Measurements from ENCODE around the gene CAPN12. TPM values are rescaled to one million over a fixed set of nuclear protein-coding genes. Genes with fewer than 3 reads are reported as not detected.
A peak's percentile ranks its signal among the peaks of the same experiment; 100 is the strongest.

The CAPN12 gene
- total RNA-seq, 2 donors from 2014 or later: 6.8 to 9.0 TPM

DNA sequence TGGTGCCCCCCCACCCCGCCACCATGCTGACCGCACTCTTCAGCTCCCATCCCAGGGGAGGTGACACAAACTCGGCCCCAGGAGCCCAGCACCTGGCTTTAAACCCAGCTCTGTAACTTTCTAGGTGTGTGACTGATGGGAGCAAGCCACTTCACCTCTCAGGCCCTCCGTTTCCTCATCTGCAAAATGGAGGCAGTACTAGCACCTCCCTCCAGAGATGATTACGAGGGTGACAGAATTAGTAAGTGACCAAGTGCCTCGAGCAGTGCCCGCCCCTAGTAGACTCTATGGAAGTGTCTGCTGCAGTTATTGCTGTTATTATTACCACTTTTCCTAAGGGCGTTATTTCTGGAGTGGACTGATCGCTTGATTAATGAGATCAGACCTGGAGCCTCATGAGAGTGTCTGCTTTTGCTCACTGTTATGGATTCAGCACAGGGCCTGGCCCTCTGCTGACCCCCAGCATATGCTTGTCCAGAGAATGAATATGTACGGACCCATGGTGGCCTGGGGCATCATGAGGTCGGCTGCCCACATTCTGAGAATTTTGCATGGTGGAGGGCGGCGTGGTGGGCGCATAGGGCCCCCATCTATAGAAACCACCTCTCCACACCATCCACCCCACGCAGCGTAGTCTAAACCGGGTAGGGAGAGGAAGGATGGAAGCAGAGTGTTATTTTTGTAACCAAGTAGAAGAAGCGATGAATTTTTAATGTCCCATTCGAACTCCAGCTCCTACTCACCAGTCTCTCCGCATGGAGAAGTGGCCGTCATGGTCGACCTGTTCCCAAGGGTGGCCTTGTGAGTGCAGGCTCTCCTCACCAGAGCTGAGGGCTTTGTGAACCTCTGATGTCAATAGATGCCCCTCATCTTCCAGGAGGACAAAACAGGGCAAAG is 48.2 kb downstream of the CAPN12 start:
- ATAC-seq (no peak), DNase-seq (no peak)
- H3K9me3 ChIP-seq (ENCODE audit: control insufficient read depth, low read length, poor library complexity, severe bottlenecking): no peaks in the 10 kb centered on the region
- Mint-ChIP-seq H3K4me1 (peaks cover 60% of the 10 kb centered on the region), H3K27me3 (no peaks in the 10 kb centered on the region), H3K36me3 (ENCODE audit: low read depth) (no peaks in the 10 kb centered on the region), H3K4me3 (peak overlapping the region; percentile 31), H3K27ac (peak overlapping the region; percentile 79)

DNA sequence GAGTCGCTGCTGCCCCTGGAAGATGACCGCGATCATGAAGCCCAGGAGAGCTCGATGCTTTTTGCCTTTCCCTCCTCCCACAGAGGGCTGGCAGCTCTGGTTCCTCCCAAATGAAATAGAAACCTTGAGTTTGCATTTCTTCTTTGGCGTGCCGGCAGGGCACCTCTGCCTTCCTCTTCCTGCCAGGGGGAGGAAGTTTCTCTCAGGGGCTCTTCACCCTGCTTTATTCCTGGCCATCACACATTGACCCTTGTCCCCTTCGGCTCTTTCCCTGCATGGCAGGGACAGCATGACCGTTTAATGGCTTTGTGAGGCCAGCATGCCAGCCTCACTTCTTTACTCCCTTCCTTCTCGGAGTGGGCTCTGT is 49.0 kb downstream of the CAPN12 start:
- Mint-ChIP-seq H3K36me3 (ENCODE audit: low read depth) (no peaks in the 10 kb centered on the region), H3K27ac (peak overlapping the region; percentile 87), H3K4me3 (peak overlapping the region; percentile 82), H3K27me3 (no peaks in the 10 kb centered on the region), H3K4me1 (peaks cover 60% of the 10 kb centered on the region)
- H3K9me3 ChIP-seq (ENCODE audit: control insufficient read depth, low read length, poor library complexity, severe bottlenecking): no peaks in the 10 kb centered on the region
- ATAC-seq (no peak), DNase-seq (no peak)

DNA sequence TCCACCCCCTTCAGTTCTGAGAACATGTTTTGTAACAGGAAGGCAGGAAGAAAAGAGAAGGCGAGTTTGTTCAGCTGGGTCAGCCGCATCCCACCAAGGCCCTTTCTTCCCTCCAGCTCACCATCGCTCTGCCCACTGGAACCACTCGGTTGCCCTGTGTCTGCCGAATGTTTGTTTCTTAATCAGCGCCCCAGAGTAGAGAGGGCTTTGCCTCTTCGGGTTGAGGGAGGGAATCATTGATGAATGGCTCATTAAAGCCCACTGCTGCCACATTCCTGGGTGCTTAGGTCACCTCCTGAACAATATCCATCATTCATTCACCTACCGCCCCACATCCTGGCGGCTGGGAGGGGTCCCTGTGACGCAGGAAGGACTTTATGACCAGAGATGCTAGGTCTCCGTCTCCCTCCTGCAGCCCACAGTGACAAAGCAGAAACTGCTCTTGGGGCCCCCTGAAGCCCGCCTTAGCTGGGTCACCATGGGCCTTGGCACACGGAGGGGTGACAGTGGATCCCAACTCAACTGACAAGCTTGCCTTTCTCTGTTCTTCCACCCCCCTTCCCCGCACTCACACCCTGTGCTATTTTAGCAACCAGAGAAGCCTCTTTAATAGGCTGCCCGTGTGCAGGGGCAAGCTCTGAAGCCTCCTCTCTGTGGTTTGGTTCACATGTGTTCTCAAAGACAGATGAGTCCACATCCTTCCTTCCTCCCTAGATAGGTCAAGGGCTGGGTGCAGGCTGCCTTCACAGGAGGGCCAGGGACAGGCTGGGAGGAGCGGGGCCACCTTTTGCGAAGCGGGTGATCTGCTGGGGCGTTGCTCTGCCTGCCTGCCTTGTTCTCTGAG is 50.7 kb downstream of the CAPN12 start:
- DNase-seq (peak in 2 of 3 donors; percentile 33 to 40), ATAC-seq (peak; percentile 90)
- Mint-ChIP-seq H3K36me3 (ENCODE audit: low read depth) (no peaks in the 10 kb centered on the region), H3K4me3 (peak overlapping the region; percentile 82), H3K27ac (peak overlapping the region; percentile 87), H3K4me1 (peaks cover 64% of the 10 kb centered on the region), H3K27me3 (no peaks in the 10 kb centered on the region)
- no peaks in the 10 kb centered on the region for H3K9me3 ChIP-seq (ENCODE audit: control insufficient read depth, low read length, poor library complexity, severe bottlenecking)

DNA sequence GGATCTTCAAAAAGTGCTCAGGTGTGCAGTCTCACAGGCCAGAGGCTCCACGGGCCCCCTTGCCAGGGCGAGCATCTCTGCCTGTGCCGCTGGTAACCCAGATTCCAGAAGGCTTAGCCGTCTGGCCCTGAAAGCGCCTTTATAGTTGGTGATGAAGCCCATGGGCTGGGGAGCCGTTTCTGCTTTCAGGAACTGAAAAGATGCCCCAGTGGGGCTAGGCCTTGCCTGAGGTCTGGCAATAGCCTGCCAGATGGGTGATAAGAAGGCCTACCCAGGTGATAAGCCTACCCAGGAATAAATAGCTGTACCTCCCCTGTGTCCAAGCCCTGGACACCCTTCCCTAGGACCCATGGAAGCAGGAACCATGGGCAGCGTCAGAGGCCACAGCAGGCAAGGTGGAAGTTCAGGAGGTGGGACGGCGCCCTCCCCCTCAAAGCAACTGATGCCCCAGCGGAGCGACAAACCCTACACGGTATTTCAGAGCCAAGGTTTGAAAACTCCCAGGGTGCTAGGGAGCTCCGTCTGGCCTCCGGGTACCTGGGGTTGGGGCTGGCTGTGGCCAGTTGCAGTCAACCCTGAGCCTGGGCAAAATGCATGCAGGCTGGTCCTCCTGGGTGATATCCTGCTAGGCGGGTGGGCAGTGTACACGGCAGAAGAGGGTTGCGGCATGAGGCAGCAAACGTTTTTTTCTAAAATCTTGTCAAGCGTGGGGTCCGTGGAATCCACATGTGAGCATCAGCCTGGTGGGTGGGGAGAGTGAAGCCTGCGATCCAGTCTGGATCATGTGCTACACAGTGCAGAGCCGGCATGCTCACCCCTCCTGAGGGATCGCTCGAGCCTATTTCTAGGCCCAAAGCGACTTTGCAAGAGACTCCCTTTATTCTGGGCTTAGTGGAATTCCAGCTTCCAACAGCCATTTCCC is 51.6 kb downstream of the CAPN12 start:
- no peaks in the 10 kb centered on the region for H3K36me3 Mint-ChIP-seq (ENCODE audit: low read depth)
- H3K27me3 Mint-ChIP-seq: no peaks in the 10 kb centered on the region
- peak overlapping the region; percentile 82 for H3K4me3 Mint-ChIP-seq
- no peaks in the 10 kb centered on the region for H3K9me3 ChIP-seq (ENCODE audit: control insufficient read depth, low read length, poor library complexity, severe bottlenecking)
- no peak for DNase-seq
- peaks cover 60% of the 10 kb centered on the region for H3K4me1 Mint-ChIP-seq
- ATAC-seq: no peak
- peak overlapping the region; percentile 87 for H3K27ac Mint-ChIP-seq

DNA sequence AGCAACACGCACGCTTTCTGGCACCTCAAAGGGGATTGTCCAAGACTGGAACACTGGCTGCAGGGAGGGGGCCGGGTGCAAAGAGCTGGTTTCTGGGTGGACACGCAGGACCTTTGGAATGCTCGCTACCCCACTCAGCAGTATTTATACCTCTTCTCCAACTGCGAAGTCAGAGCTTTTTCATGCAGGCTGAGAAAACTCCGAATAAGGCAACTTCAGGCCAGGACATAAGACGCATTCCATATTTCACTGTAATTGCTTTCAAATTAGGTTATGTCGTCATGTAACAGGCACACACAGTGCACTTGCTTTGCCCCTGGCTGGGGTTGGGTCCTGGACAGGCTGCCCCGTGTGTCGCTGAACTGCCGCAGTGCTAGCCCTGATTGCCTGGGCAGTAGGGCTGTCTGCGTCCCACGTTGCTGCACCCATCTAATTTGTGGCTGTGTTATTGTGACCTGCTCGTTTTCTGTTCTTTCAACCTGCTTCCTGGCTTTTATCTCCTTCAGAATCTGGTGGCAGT is 52.3 kb downstream of the CAPN12 start:
- H3K4me1 Mint-ChIP-seq: peaks cover 66% of the 10 kb centered on the region
- peak overlapping the region; percentile 63 for H3K4me3 Mint-ChIP-seq
- ATAC-seq (no peak), DNase-seq (no peak)
- H3K27ac Mint-ChIP-seq: peak overlapping the region; percentile 87
- no peaks in the 10 kb centered on the region for H3K9me3 ChIP-seq (ENCODE audit: control insufficient read depth, low read length, poor library complexity, severe bottlenecking)
- H3K27me3 Mint-ChIP-seq: no peaks in the 10 kb centered on the region
- no peaks in the 10 kb centered on the region for H3K36me3 Mint-ChIP-seq (ENCODE audit: low read depth)

DNA sequence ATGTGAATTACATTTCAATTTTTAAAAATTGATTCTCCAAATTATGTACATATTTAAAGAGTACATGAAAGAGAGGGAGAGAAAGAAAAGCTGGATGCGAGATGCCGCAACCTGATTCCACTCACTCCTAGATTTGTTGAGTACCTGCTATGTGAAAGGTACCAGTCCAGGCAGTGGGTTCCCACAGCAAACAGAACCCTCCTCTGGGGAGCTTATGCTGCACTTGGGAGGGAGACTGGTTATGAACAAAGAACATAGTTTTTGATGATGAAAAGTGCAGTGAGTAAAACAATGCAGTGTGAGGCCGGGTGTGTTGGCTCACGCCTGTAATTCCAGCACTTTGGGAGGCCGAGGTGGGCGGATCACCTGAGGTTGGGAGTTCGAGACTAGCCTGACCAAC is 53.4 kb downstream of the CAPN12 start:
- Mint-ChIP-seq H3K4me1 (peaks cover 67% of the 10 kb centered on the region), H3K4me3 (no peak overlapping the region), H3K27ac (peak overlapping the region; percentile 87), H3K36me3 (ENCODE audit: low read depth) (no peaks in the 10 kb centered on the region), H3K27me3 (no peaks in the 10 kb centered on the region)
- no peaks in the 10 kb centered on the region for H3K9me3 ChIP-seq (ENCODE audit: control insufficient read depth, low read length, poor library complexity, severe bottlenecking)
- no peak for DNase-seq
- no peak for ATAC-seq

DNA sequence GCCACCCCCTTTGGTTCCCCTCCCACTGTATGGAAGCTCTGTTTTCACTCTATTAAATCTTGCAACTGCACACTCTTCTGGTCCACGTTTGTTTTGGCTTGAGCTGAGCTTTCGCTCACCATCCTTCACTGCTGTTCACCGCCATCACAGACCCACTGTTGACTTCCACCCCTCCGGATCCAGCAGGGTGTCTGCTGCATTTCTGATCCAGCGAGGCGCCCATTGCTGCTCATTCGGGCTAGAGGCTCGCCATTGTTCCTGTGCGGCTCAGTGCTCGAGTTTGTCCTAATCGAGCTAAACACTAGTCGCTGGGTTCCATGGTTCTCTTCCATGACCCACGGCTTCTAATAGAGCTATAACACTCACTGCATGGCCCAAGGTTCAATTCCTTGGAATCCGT is 54.1 kb downstream of the CAPN12 start:
- H3K27ac Mint-ChIP-seq: peak overlapping the region; percentile 87

DNA sequence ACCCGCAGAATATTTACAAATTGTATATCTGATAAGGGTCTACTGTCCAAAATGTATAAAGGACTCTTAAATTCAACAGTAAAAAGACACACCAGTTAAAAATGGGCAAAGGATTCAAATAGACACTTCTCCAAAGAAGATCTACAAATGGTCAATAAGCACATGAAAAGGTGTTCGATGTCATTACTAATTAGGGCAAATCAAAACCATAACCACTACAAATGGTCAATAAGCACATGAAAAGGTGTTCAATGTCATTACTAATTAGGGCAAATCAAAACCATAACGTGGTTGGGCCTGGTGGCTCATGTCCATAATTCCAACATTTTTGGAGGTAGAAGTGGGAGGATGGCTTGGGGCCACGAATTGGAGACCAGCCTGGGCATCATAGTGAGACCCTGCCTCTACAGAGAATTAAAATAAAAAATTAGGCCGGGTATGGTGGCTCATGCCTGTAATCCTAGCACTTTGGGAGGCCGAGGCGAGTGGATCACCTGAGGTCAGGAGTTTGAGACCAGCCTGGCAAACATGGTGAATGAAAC is 56.4 kb downstream of the CAPN12 start:
- DNase-seq: no peak
- no peak overlapping the region for H3K4me3 Mint-ChIP-seq
- H3K27ac Mint-ChIP-seq: peak overlapping the region; percentile 93
- H3K36me3 Mint-ChIP-seq (ENCODE audit: low read depth): no peaks in the 10 kb centered on the region
- H3K4me1 Mint-ChIP-seq: peaks cover 61% of the 10 kb centered on the region
- no peaks in the 10 kb centered on the region for H3K9me3 ChIP-seq (ENCODE audit: control insufficient read depth, low read length, poor library complexity, severe bottlenecking)
- H3K27me3 Mint-ChIP-seq: no peaks in the 10 kb centered on the region
- no peak for ATAC-seq

More for the DNA sequence above, 54.1 kb downstream of the CAPN12 start:
- Mint-ChIP-seq H3K4me3 (peak overlapping the region; percentile 26), H3K27me3 (no peaks in the 10 kb centered on the region), H3K4me1 (peaks cover 62% of the 10 kb centered on the region), H3K36me3 (ENCODE audit: low read depth) (no peaks in the 10 kb centered on the region)
- DNase-seq (no peak), ATAC-seq (no peak)
- H3K9me3 ChIP-seq (ENCODE audit: control insufficient read depth, low read length, poor library complexity, severe bottlenecking): no peaks in the 10 kb centered on the region

DNA sequence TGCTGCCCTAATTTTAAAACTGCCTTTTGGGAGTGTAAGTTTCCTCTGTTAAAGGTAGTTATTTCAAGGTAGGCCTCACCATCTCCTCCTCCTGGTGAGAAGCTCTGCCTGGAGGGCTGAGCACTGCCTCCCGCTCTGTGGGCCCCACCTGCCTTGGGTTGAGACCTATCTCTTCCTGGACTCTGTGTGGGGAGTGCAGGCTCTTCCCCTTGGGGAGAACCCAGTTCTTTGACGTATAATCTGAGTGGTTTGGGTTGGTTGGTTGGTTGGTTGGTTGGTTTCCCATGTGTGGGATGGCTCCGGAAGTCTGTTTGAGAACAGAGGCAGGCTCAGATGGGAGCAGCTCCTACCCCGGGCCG is 57.8 kb downstream of the CAPN12 start:
- DNase-seq: peak; percentile 35 to 67 (median 45)
- Mint-ChIP-seq H3K4me1 (peaks cover 62% of the 10 kb centered on the region), H3K4me3 (peak overlapping the region; percentile 86), H3K27me3 (no peaks in the 10 kb centered on the region), H3K27ac (peak overlapping the region; percentile 93), H3K36me3 (ENCODE audit: low read depth) (no peaks in the 10 kb centered on the region)
- ATAC-seq: peak; percentile 87
- no peaks in the 10 kb centered on the region for H3K9me3 ChIP-seq (ENCODE audit: control insufficient read depth, low read length, poor library complexity, severe bottlenecking)

DNA sequence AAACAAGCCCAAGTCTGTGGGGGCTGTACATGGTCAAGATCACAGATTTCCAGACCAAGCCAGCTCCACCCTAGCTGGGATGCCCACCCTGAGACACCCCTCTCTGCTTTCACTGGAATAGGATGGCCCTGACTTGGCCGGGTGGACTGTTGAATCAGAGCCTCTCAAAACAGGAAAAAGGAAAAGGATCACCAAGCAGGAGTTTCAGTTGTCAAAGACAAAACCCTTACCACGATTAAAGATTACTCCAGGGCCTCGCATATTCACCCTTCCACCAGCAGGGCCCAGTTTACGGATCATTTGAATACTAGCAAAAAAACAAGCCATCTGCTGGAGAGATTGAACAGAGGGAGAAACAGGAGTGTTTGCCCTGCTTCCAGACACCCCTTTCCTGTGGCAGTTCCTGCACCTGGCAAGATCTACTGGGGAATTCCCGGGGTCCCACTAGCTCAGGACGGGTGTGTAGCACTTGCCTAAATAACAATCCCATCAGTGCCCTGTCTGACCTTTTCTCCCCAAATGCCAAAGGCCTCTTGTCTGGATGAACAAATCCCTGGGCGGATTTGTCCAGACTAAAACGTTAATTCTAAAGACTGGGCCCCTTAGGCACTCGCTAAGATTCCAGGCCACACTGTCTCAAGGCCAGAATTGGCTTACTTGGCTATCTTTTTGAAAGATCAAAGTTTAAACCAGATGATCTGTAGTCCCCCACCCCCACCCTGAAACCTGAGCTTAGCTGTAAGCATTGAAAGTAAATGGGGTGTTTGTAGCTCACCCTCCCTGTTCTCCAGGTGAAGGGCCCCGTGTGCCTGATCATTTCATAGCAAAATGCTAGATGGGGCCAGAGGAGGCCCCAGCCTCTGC is 58.4 kb downstream of the CAPN12 start:
- Mint-ChIP-seq H3K4me3 (peak overlapping the region; percentile 86), H3K27me3 (no peaks in the 10 kb centered on the region), H3K36me3 (ENCODE audit: low read depth) (no peaks in the 10 kb centered on the region), H3K4me1 (peaks cover 67% of the 10 kb centered on the region), H3K27ac (peak overlapping the region; percentile 93)
- DNase-seq: peak in 1 of 3 donors; percentile 37
- ATAC-seq: no peak
- H3K9me3 ChIP-seq (ENCODE audit: control insufficient read depth, low read length, poor library complexity, severe bottlenecking): no peaks in the 10 kb centered on the region

DNA sequence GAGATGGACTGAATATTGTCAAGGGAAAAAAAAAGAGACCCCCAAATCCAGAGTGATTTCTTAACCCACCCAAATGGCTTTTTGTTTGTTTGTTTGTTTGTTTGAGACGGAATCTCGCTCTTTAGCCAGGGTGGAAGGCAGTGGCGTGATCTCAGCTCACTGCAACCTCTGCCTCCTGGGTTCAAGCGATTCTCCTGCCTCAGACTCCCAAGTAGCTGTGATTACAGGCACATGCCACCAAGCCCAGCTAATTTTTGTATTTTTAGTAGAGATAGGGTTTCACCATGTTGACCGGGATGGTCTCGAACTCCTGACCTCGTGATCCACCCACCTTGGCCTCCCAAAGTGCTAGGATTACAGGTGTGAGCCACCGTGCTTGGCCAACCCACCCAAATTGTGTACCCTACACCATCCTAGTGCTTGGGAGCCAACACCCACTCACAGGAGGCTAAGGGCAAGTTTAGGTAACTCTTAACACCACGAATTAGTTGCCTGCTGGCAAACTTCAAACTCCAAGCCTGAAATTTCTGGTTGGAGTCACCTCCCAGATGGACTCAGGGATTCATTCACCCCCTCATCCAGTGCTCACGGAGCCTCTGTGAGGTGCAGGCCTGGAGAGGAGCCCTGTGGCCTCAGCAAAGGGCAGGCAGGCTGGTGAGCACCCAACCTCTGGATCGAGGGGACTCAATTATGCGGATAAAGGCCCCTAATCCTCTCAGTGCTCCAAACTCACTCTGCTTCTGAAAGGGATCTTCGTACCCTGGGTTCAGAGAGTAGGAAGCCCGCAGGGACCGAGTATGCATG is 59.2 kb downstream of the CAPN12 start:
- DNase-seq (no peak), ATAC-seq (no peak)
- no peaks in the 10 kb centered on the region for H3K9me3 ChIP-seq (ENCODE audit: control insufficient read depth, low read length, poor library complexity, severe bottlenecking)
- H3K36me3 Mint-ChIP-seq (ENCODE audit: low read depth): no peaks in the 10 kb centered on the region
- peak overlapping the region; percentile 36 for H3K4me3 Mint-ChIP-seq
- no peaks in the 10 kb centered on the region for H3K27me3 Mint-ChIP-seq
- H3K27ac Mint-ChIP-seq: peak overlapping the region; percentile 93
- H3K4me1 Mint-ChIP-seq: peaks cover 72% of the 10 kb centered on the region

All from T-helper 17 cell (primary cell).